Stimulated activated CD8-positive, alpha-beta memory T cell treated with anti-CD3 and anti-CD28 coated beads, Interleukin-4, amount 100 ng/mL, for 48 hours (primary cell): ENCODE measurements around the gene MRPS15.
"Not testable (repeated sequence)": the region's sequence is repeated elsewhere in the genome, so short reads cannot be mapped to it uniquely, and the experiment has no call there.

Experiments used
- DNase-seq: peaks from one replicate; pipeline ENCODE4 v3.0.0-alpha.2; 2020

The MRPS15 gene

GRCh38 chr1:36463803-36464604, at the start of gene MRPS15:
MRPS15 (minus strand) TSS chr1:36464384; CDS start chr1:36464275, 109 bp downstream.
- peak; percentile 99 for DNase-seq

GRCh38 chr1:36512842-36513241, 48.7 kb upstream of the MRPS15 start:
- no peak for DNase-seq

- DNase-seq = no peak
Observed at GRCh38 chr1:36511804-36512798, 47.9 kb upstream of the MRPS15 start.

GRCh38 chr1:36511220-36511619, 47.0 kb upstream of the MRPS15 start:
- DNase-seq = not testable (repeated sequence)

GRCh38 chr1:36510418-36510817, 46.2 kb upstream of the MRPS15 start:
- no peak for DNase-seq

- DNase-seq = no peak
Observed at GRCh38 chr1:36508257-36508656, 44.1 kb upstream of the MRPS15 start.

GRCh38 chr1:36506276-36506920, 42.2 kb upstream of the MRPS15 start:
- DNase-seq = no peak

GRCh38 chr1:36503733-36504132, 39.5 kb upstream of the MRPS15 start:
- no peak for DNase-seq

GRCh38 chr1:36503159-36503558, 39.0 kb upstream of the MRPS15 start:
- no peak for DNase-seq

- no peak for DNase-seq
Observed at GRCh38 chr1:36502616-36503015, 38.4 kb upstream of the MRPS15 start.

- DNase-seq = not testable (repeated sequence)
Observed at GRCh38 chr1:36501911-36502310, 37.7 kb upstream of the MRPS15 start.

- DNase-seq = no peak
Observed at GRCh38 chr1:36497207-36497606, 33.0 kb upstream of the MRPS15 start.

GRCh38 chr1:36494971-36495370, 30.8 kb upstream of the MRPS15 start:
- no peak for DNase-seq

- DNase-seq = no peak
Observed at GRCh38 chr1:36493524-36493923, 29.3 kb upstream of the MRPS15 start.

GRCh38 chr1:36492491-36492890, 28.3 kb upstream of the MRPS15 start:
- DNase-seq = no peak

GRCh38 chr1:36489258-36490051, 25.3 kb upstream of the MRPS15 start:
- not testable (repeated sequence) for DNase-seq

GRCh38 chr1:36487906-36488305, 23.7 kb upstream of the MRPS15 start:
- no peak for DNase-seq

- not testable (repeated sequence) for DNase-seq
Observed at GRCh38 chr1:36487336-36487725, 23.1 kb upstream of the MRPS15 start.

GRCh38 chr1:36486439-36487335, 22.5 kb upstream of the MRPS15 start:
- DNase-seq = no peak

- DNase-seq = no peak
Observed at GRCh38 chr1:36486093-36486438, 21.9 kb upstream of the MRPS15 start.

GRCh38 chr1:36484099-36484498, 19.9 kb upstream of the MRPS15 start:
- DNase-seq = no peak
